Effector memory CD8-positive, alpha-beta T cell (primary cell): ENCODE measurements around the gene C4BPA.

ENCODE experiments used
- ATAC-seq: fragments of 150-1000 bp; cut with Tn5 transposase; replicated peaks from 2 replicates; pipeline ENCODE4 v1.10.0; 2021; ENCODE audit warnings: mild to moderate bottlenecking, moderate library complexity
- DNase-seq, 3 experiments: peaks; one replicate each; pipeline ENCODE4 v3.0.0; 2021
- H3K27ac Mint-ChIP-seq, 2 donors: one replicate each; pipeline ENCODE4 v1.8.0; 2022; ENCODE audit warnings: mild to moderate bottlenecking in 2 of 2, mixed read lengths in 2 of 2, moderate library complexity in 2 of 2
- H3K27me3 Mint-ChIP-seq, 2 donors: one replicate each; pipeline ENCODE4 v1.8.0; 2022; ENCODE audit warnings: mixed read lengths in 2 of 2
- H3K36me3 Mint-ChIP-seq: one replicate; pipeline ENCODE4 v1.8.0; 2022; ENCODE audit warnings: mild to moderate bottlenecking, moderate library complexity, mixed read lengths; ENCODE audit not compliant: insufficient read depth
- H3K4me1 Mint-ChIP-seq, 2 donors: one replicate each; pipeline ENCODE4 v1.8.0; 2022; ENCODE audit warnings: low read depth in 2 of 2, mixed read lengths in 2 of 2
- H3K4me3 Mint-ChIP-seq, 2 donors: one replicate each; pipeline ENCODE4 v1.8.0; 2022; ENCODE audit warnings: mild to moderate bottlenecking in 2 of 2, mixed read lengths in 2 of 2, moderate library complexity in 2 of 2
- H3K9me3 Mint-ChIP-seq, 2 donors: one replicate each; pipeline ENCODE4 v1.8.0; 2022; ENCODE audit warnings: mixed read lengths in 2 of 2
- total RNA-seq, 9 experiments: gene quantifications; one replicate each; lab custom pipeline; 2026; lab: John Stamatoyannopoulos, UW

The C4BPA gene
- 0 to 0.07 (median 0) reads per million in 9 experiments for total RNA-seq

DNA sequence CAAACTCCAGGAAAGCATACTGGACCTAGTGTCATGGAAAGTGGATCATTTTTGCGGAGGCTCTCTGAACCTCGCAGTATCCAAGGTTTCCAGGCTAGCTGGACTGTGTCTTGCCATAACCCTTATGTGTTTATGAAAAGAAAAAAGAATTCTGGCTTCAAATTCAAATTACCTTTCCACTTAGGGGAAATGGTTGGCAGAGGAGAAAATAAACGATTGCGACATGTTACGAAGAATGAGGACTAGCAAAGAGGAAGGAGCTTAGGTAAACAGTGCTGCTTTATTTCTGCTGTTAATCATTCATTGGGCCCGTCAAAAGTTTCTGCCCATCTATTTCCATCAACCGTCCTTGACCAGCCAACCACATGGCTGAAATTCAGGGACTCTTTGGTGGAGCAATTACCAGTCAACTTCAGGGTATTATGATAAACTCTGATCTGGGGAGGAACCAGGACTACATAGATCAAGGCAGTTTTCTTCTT lies at the start of gene C4BPA:
Gene C4BPA, plus strand, starts transcription at position 342 of the 482 bp plus-strand sequence. CDS start 8,793 bp downstream, outside the sequence.
- Mint-ChIP-seq H3K27ac (no peak within 1 kb of the TSS), H3K4me1 (no peaks in the 10 kb centered on the region), H3K36me3 (no peaks in the 10 kb centered on the region), H3K27me3 (peaks cover 40 to 44% of the 10 kb centered on the region in 2 donors), H3K9me3 (no peaks in the 10 kb centered on the region), H3K4me3 (no peak within 1 kb of the TSS)
- DNase-seq (no peak), ATAC-seq (no peak)

DNA sequence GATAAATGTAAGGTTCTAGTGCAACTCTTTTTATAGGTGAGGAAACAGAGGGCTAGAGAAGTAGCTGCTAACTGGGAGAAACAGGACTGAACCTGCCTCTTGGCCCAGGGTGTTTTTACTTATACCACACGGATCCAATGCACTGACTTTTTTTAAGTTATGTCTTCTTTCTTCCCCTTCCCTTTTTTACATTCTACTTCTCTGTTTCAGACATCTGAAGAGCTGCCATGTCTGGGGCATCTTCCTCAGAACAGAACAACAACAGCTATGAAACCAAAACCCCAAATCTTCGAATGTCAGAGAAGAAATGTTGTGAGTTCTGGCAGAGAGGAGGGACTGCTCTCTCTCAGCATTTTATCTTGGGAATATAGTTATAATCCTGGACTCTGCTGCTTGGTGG lies 49.5 kb upstream of the C4BPA start:
- no peak for ATAC-seq
- DNase-seq, result no peak
- Mint-ChIP-seq H3K36me3 (peaks cover 19% of the 10 kb centered on the region), H3K27ac (peak overlapping the region in 1 of 2 donors; percentile 94), H3K4me1 (peaks cover 27% of the 10 kb centered on the region in 2 donors), H3K9me3 (no peaks in the 10 kb centered on the region), H3K27me3 (peaks cover 0 to 9% of the 10 kb centered on the region in 2 donors), H3K4me3 (peak overlapping the region; percentile 27 to 98)

DNA sequence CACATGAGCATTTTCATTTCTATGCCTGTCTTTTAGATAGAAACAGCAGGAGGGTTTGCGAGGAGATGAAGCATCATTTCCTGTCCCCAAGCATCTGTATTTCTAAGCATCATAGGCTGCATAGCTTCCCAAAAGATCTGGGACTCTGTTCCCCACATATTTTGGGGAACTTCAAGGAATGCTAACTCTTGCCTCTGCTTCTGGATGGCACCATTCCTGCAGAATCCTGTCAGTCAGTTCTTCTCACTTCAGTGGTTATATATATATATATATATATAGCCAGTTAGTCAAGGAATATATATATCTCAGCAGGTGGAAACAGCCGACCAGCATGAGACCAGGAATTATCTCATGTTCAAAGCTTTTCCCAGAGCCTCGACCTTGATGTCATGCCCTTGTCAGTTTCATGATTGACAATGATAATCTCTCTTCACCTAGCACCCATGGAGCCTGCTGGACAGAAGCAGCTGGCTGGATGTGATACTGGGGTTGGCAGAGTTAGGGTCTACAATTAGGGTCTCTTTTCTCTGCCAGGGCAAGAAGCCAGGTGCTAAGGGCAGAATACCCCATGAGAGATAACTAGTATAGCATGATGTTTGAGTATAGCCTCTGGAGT lies 48.5 kb upstream of the C4BPA start:
- Mint-ChIP-seq H3K27me3 (peaks cover 0 to 9% of the 10 kb centered on the region in 2 donors), H3K9me3 (no peaks in the 10 kb centered on the region), H3K36me3 (peaks cover 9% of the 10 kb centered on the region), H3K4me3 (no peak overlapping the region), H3K27ac (no peak overlapping the region), H3K4me1 (peaks cover 19 to 20% of the 10 kb centered on the region in 2 donors)
- DNase-seq (no peak), ATAC-seq (no peak)

DNA sequence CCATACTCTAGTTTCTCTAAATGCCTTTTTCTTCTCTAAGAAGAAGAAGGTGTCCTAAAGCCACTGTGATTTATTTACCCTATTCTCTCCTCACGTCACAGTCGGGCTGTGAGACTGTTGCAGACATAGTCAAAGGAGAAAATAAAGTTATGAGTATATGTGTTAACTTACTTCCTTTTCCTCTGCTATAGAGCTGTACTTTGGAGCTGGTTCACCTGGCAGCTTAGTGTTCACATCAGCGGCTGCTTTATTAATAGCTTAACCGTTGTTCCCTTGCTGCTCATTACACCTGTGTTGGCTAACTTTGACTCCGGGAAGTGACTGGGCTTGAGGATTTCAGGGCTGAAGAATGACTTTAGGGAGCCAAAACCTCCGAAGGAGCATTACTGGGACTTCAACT lies 47.4 kb upstream of the C4BPA start:
- DNase-seq (no peak), ATAC-seq (no peak)
- no peak overlapping the region for H3K4me3 Mint-ChIP-seq

DNA sequence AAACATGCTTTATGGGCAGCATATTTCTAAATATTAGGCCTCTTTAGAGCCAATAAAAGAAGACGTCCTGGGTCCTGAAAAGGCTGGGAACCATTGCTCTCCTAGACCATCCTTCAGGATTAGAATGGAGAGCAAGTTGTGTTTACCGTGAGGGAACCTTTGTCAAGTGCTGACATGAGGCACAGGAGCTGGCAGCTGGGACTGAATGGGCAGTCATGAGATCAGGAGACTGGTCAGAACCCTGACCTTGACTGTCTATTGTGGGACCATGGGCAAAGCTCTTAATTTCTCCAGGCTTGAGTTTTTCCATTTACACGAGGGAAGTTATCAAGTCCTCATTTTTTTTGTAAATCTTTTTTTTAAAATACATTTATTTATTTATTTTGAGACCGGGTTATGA lies 45.8 kb upstream of the C4BPA start:
- Mint-ChIP-seq H3K27ac (no peak overlapping the region), H3K4me1 (peaks cover 2 to 5% of the 10 kb centered on the region in 2 donors), H3K9me3 (no peaks in the 10 kb centered on the region), H3K4me3 (no peak overlapping the region), H3K36me3 (no peaks in the 10 kb centered on the region), H3K27me3 (peaks cover 0 to 9% of the 10 kb centered on the region in 2 donors)
- no peak for DNase-seq
- ATAC-seq, result no peak

More for the DNA sequence above, 47.4 kb upstream of the C4BPA start:
- H3K9me3 Mint-ChIP-seq, result no peaks in the 10 kb centered on the region
- no peak overlapping the region for H3K27ac Mint-ChIP-seq
- peaks cover 13 to 15% of the 10 kb centered on the region in 2 donors for H3K4me1 Mint-ChIP-seq
- H3K27me3 Mint-ChIP-seq, result peaks cover 0 to 9% of the 10 kb centered on the region in 2 donors
- peaks cover 6% of the 10 kb centered on the region for H3K36me3 Mint-ChIP-seq

DNA sequence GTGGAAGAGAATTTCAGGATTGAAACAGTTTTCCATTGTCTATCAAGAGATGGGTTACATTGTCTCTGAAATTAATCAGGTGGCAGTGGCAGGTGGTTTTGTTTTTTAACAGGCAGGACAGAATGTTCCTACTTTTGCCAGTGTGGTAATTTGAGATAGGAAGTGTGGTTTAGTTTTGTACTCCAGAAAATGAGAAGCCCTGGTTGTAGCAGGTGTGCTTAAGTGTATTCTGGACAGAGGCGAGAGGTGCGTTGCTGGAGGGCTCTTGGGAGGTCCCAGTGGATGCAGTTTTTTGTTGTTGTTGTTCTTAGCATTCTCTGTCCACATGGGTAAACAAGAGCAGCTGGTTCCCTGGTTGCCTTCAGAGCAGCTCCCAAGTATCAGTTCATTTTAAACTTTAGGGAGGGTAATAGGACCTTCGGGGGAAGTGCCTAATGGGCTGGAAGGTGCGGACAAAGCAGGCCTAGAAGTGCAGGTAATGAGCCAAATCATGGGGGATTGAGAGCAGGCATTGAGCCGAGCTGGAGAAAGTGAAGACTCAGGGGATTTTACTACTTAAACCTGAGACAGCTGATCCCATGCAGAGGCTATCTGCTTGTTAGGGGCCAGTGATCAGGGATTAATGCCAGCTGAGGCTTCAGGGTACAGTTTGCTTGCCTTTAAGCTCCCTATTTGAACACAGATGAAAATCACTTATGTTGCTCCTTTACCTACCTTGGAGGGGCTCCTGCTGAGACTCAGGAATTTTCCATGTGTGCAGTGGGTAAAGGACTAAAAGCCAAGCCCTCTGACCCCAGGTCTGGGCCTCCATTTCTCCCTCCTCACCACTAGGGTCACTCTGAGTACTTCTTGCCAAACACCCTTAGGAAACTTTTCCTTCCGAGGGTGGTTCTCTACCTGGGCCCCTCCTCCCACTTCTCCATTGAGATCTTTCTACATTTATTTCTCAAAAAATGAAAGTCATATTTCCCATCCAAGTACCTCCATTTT lies 44.9 kb upstream of the C4BPA start:
- peaks cover 2% of the 10 kb centered on the region for H3K36me3 Mint-ChIP-seq
- H3K4me3 Mint-ChIP-seq, result no peak overlapping the region
- H3K9me3 Mint-ChIP-seq, result no peaks in the 10 kb centered on the region
- no peak for ATAC-seq
- no peak for DNase-seq
- H3K27me3 Mint-ChIP-seq, result peaks cover 0 to 9% of the 10 kb centered on the region in 2 donors
- peaks cover 0 to 2% of the 10 kb centered on the region in 2 donors for H3K4me1 Mint-ChIP-seq
- H3K27ac Mint-ChIP-seq, result no peak overlapping the region

DNA sequence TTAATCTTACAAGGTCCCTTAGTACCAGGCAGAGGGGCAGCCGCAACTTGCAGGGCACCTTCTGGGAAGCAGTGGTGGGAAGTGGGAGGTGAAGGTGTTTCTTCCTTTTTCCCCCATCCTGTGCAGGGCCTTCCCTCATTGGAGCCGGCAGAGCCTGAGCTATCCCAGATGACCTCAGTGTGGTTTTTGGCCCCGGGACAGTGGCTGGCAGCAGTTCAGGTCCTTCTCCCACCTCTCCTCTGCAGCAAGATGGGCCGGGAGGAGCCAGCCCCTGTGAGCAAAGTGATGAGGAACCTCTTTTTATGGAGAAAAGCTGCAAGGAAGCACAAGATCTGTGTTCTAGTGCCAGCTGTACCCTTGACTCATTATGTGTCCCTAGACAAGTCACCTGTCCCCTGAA lies 44.2 kb upstream of the C4BPA start:
- H3K4me3 Mint-ChIP-seq, result no peak overlapping the region
- peaks cover 0 to 1% of the 10 kb centered on the region in 2 donors for H3K4me1 Mint-ChIP-seq
- ATAC-seq (no peak), DNase-seq (no peak)
- H3K36me3 Mint-ChIP-seq, result peaks cover 3% of the 10 kb centered on the region
- peaks cover 0 to 9% of the 10 kb centered on the region in 2 donors for H3K27me3 Mint-ChIP-seq
- no peak overlapping the region for H3K27ac Mint-ChIP-seq
- H3K9me3 Mint-ChIP-seq, result no peaks in the 10 kb centered on the region

DNA sequence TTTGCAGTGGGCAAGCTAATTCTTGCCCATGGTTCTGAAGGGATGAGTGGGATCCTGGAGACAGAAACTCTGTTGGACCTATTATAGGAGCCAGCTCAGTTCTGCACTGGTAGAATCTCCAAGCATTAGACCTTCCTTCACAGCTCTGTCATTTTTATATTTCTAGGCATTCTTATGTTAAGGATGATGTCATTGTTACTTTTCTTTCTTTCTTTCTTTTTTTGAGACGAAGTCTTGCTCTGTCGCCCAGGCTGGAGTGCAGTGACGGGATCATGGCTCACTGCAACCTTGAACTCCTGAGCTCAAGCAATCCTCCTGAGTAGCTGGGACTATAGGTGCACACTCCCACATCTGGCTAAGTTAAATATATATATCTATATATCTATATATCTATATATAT lies 43.4 kb upstream of the C4BPA start:
- peaks cover 0 to 1% of the 10 kb centered on the region in 2 donors for H3K4me1 Mint-ChIP-seq
- DNase-seq (no peak), ATAC-seq (no peak)
- no peaks in the 10 kb centered on the region for H3K9me3 Mint-ChIP-seq
- no peak overlapping the region for H3K27ac Mint-ChIP-seq
- H3K36me3 Mint-ChIP-seq, result peaks cover 3% of the 10 kb centered on the region
- peaks cover 0 to 9% of the 10 kb centered on the region in 2 donors for H3K27me3 Mint-ChIP-seq
- no peak overlapping the region for H3K4me3 Mint-ChIP-seq

DNA sequence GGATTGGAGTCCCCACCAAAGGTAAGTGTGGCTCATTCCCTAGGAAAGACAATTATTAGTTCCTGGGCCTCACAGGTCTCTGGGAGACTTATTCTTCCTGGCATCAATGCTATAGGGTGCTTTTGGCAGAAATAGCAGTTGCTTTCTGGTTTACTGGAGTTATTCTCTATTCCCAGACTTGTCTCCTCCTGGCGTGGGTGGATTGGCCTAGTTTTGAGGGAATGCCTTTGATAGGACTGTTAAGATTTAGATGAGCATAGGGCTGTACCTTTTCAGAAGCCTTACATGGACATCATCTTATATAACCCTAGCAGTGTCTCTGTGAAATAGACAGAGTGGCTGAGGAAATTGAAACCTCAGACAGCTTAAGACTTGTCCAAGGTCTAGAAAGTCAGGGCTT lies 42.0 kb upstream of the C4BPA start:
- Mint-ChIP-seq H3K9me3 (no peaks in the 10 kb centered on the region), H3K36me3 (peaks cover 5% of the 10 kb centered on the region), H3K4me1 (peaks cover 0 to 1% of the 10 kb centered on the region in 2 donors), H3K27me3 (no peaks in the 10 kb centered on the region), H3K4me3 (no peak overlapping the region), H3K27ac (no peak overlapping the region)
- DNase-seq (no peak), ATAC-seq (no peak)

DNA sequence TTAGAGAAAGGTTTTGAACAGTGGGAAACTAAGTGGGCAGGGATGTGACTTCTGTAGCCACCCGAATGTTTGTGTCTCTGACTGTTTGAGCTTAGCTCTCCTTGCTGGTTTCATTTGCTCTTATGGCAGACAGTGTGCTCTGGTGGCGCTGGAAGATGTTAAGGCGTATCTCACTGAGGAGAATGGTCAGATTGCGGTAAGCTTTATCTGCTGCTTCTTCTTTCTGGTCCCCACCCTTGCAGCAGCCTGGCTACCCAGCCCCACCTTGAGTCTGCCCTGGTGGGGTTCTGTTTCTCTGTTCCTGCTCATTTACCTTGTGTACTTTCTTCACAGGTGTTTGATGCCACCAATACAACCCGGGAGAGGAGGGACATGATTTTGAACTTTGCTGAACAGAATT lies 41.0 kb upstream of the C4BPA start:
- Mint-ChIP-seq H3K36me3 (peaks cover 5% of the 10 kb centered on the region), H3K27me3 (no peaks in the 10 kb centered on the region), H3K4me3 (no peak overlapping the region), H3K27ac (no peak overlapping the region), H3K4me1 (peaks cover 0 to 1% of the 10 kb centered on the region in 2 donors), H3K9me3 (no peaks in the 10 kb centered on the region)
- no peak for ATAC-seq
- DNase-seq, result no peak

DNA sequence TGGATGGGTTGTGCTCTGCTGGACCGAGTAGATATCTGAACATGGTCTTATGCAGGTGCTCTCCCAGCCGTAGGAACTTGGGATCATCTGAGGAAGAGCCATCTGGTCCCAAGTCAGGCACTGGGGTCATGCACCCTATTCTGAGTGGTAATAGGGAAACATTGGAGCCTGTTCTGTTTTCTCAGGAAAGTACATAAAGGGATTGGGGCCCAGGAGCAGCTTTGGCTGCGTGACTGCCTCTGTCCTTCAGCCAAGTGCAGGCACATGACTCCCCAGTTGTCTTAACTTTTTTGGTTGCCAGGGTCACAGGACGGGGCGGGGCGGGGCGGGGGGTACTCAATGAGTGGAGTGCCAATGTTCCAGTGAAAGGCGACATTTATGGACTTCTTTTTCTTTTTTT lies 39.5 kb upstream of the C4BPA start:
- no peak overlapping the region for H3K27ac Mint-ChIP-seq
- H3K9me3 Mint-ChIP-seq, result no peaks in the 10 kb centered on the region
- ATAC-seq (no peak), DNase-seq (no peak)
- no peak overlapping the region for H3K4me3 Mint-ChIP-seq
- peaks cover 5% of the 10 kb centered on the region for H3K36me3 Mint-ChIP-seq
- no peaks in the 10 kb centered on the region for H3K27me3 Mint-ChIP-seq
- peaks cover 3 to 5% of the 10 kb centered on the region in 2 donors for H3K4me1 Mint-ChIP-seq

DNA sequence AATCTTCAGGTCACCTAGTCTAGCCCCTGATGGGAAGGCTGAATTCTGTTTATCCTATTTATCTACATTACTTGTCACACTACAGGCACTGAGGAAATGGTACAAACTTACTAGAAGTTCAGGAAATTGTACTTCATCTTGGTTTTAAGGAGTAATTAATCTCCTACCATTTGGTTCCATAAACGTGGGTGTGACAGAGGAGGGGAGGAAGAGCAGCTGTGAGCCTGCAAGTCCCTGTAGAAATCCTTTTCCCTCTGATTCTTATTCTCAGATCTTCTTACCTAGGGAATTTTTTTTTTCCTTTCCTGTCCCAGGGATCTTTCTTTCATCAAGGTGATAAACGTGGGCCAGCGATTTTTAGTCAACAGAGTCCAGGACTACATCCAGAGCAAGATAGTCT lies 36.8 kb upstream of the C4BPA start:
- no peaks in the 10 kb centered on the region for H3K9me3 Mint-ChIP-seq
- H3K27ac Mint-ChIP-seq, result no peak overlapping the region
- peaks cover 5% of the 10 kb centered on the region for H3K36me3 Mint-ChIP-seq
- ATAC-seq (no peak), DNase-seq (no peak)
- peaks cover 9 to 13% of the 10 kb centered on the region in 2 donors for H3K4me1 Mint-ChIP-seq
- no peak overlapping the region for H3K4me3 Mint-ChIP-seq
- no peaks in the 10 kb centered on the region for H3K27me3 Mint-ChIP-seq

DNA sequence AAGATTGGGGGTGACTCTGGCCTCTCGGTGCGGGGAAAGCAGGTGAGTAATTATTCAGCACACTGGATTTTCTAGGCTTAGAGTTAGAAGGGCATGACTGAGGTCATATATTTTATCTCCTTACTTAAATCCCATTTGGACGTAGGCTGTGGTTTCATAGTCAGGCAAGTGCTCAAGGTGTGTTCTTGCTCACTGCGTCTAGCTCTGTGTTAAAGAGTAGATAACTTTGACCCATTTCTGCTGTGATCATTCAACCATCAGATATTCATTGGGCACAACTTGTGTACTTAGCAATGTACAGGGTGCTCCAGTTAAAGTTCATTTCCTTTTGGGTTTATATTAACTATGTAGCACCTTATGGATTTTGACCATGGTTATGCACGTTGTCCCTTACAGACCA lies 36.4 kb upstream of the C4BPA start:
- Mint-ChIP-seq H3K27me3 (no peaks in the 10 kb centered on the region), H3K4me3 (no peak overlapping the region), H3K36me3 (peaks cover 5% of the 10 kb centered on the region), H3K4me1 (peaks cover 9 to 13% of the 10 kb centered on the region in 2 donors), H3K9me3 (no peaks in the 10 kb centered on the region), H3K27ac (no peak overlapping the region)
- no peak for DNase-seq
- ATAC-seq, result no peak
